Mesendoderm (in vitro differentiated cells): ENCODE data around the gene TALDO1. TPM values are rescaled to one million over a fixed set of nuclear protein-coding genes. Genes with fewer than 3 reads are reported as not detected.

Experiments
- DNase-seq: peaks from one replicate; pipeline ENCODE4 v3.0.0; 2013
- H2AK5ac ChIP-seq: 2 replicates; pipeline ENCODE4 v1.6.1; 2013; ENCODE audit warnings: low read length, inconsistent platforms
- H2BK120ac ChIP-seq: 2 replicates; pipeline ENCODE4 v1.6.1; 2013; ENCODE audit warnings: low read depth, mild to moderate bottlenecking, low read length, moderate library complexity, mixed read lengths
- H2BK15ac ChIP-seq: replicated peaks from 2 replicates; pipeline ENCODE4 v1.6.1; 2013; ENCODE audit warnings: low read depth, mild to moderate bottlenecking, moderate library complexity
- H2BK5ac ChIP-seq: 2 replicates; pipeline ENCODE4 v1.6.1; 2013; ENCODE audit warnings: low read length, inconsistent platforms
- H3K18ac ChIP-seq: 2 replicates; pipeline ENCODE4 v1.6.1; 2013; ENCODE audit warnings: mild to moderate bottlenecking, low read length, mixed read lengths
- H3K23ac ChIP-seq: one replicate; pipeline ENCODE4 v1.6.1; 2013; ENCODE audit warnings: low read length
- H3K27ac ChIP-seq: 2 replicates; pipeline ENCODE4 v1.5.1; 2013; ENCODE audit warnings: low read depth, mild to moderate bottlenecking, inconsistent platforms, low read length, moderate library complexity
- H3K27me3 ChIP-seq: 2 replicates; pipeline ENCODE4 v1.6.1; 2013; ENCODE audit warnings: low read length, control low read depth, mild to moderate bottlenecking, inconsistent platforms; ENCODE audit not compliant: insufficient read depth, poor library complexity
- H3K36me3 ChIP-seq: 2 replicates; pipeline ENCODE4 v1.6.1; 2013; ENCODE audit warnings: low read length, inconsistent platforms; ENCODE audit not compliant: control insufficient read depth, insufficient read depth
- H3K4ac ChIP-seq: one replicate; pipeline ENCODE4 v1.6.1; 2013; ENCODE audit warnings: low read depth, mild to moderate bottlenecking, low read length, moderate library complexity
- H3K4me1 ChIP-seq: 2 replicates; pipeline ENCODE4 v1.6.1; 2013; ENCODE audit warnings: low read depth, low read length, inconsistent platforms; ENCODE audit not compliant: control insufficient read depth
- H3K4me2 ChIP-seq: 2 replicates; pipeline ENCODE4 v1.6.1; 2013; ENCODE audit warnings: low read length
- H3K4me3 ChIP-seq: 2 replicates; pipeline ENCODE4 v1.5.1; 2013; ENCODE audit warnings: mild to moderate bottlenecking, low read length
- H3K56ac ChIP-seq: one replicate; pipeline ENCODE4 v1.6.1; 2013; ENCODE audit warnings: low read length
- H3K79me1 ChIP-seq: 2 replicates; pipeline ENCODE4 v1.6.1; 2013; ENCODE audit warnings: low read length, inconsistent platforms
- H3K79me2 ChIP-seq: 2 replicates; pipeline ENCODE4 v1.6.1; 2013; ENCODE audit warnings: mild to moderate bottlenecking, low read length; ENCODE audit not compliant: control insufficient read depth, insufficient read depth
- H3K9ac ChIP-seq: 2 replicates; pipeline ENCODE4 v1.6.1; 2013; ENCODE audit warnings: low read length, inconsistent platforms
- H4K5ac ChIP-seq: one replicate; pipeline ENCODE4 v1.6.1; 2013; ENCODE audit warnings: low read length
- H4K8ac ChIP-seq: one replicate; pipeline ENCODE4 v1.6.1; 2013; ENCODE audit warnings: low read depth, mild to moderate bottlenecking, control low read depth, low read length, moderate library complexity
- WGBS: extraction: QIAGEN DNeasy Blood & Tissue Kit; methylation state at CpG from one replicate; pipeline ENCODE4 v1.1.7; 2013; ENCODE audit warnings: low lambda C conversion rate, missing lambda C conversion rate; ENCODE audit not compliant: insufficient coverage; ENCODE audit errors: extremely low coverage; 5-methylcytosine and 5-hydroxymethylcytosine counted together
- polyA plus RNA-seq, 2 experiments: library from polyadenylated mRNA; stranded (reverse); fragments of 200-250 nt; gene quantifications; one replicate each; pipeline ENCODE4 v1.2.3, GENCODE V29; 2013

Gene TALDO1
- 169 TPM for polyA plus RNA-seq (2013, experiment 1 of 2)
- polyA plus RNA-seq (2013, experiment 2 of 2): 176 TPM

DNA sequence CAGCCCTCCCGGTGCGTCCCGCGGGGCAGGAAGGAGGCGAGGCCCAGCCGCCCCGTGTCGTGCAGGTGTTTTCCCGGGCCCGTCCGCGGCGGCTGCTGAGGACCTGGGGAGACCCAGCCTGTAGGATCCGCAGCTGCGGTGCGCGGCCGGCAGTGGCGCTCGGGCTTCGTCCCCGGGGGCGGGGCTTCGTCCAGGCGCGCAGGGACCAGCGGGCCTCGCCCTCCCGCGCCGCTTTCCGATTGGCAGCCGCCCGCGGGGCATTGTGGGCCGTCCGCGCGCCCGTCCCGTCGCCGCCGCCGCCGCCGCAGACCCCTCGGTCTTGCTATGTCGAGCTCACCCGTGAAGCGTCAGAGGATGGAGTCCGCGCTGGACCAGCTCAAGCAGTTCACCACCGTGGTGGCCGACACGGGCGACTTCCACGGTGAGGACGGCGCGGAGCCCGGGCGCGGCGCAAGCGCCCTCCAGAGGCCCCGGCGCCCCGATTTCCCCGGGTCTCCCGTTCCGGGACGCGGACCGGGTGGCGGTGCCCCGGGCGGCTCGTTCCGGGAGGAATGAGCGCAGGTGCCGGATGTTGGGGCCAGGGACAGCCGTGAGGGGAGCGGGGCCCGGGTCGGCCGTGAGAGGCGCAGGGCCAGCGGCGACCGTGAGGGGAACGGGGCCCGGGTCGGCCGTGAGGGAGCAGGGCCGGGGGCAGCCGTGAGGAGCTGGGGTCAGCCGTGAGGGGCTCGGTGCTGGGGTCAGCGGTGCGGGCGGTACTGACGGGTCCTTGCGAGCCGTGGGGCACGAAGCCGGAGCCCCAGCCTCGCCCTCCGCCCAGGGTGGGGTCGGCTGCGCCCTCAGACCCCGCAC, at the start of gene TALDO1:
Gene TALDO1, plus strand, starts transcription at position 307 of the 849 bp plus-strand sequence. Its CDS starts 18 bp downstream, at position 325.
- peak within 1 kb of the TSS; percentile 92 for H3K9ac ChIP-seq
- peak within 1 kb of the TSS; percentile 77 for H3K18ac ChIP-seq
- DNase-seq: peak; percentile 94
- H2BK120ac ChIP-seq: peak within 1 kb of the TSS; percentile 6
- peak within 1 kb of the TSS; percentile 10 for H3K4ac ChIP-seq
- H3K4me3 ChIP-seq: peak within 1 kb of the TSS; percentile 94
- H3K4me1 ChIP-seq: peaks cover 3% of the 10 kb centered on the region
- peaks cover 27% of the 10 kb centered on the region for H3K79me2 ChIP-seq
- H3K27ac ChIP-seq: peak within 1 kb of the TSS; percentile 85
- no peak within 1 kb of the TSS for H2BK5ac ChIP-seq
- H3K23ac ChIP-seq: peak within 1 kb of the TSS; percentile 94
- peak within 1 kb of the TSS; percentile 98 for H3K4me2 ChIP-seq
- H3K56ac ChIP-seq: peak within 1 kb of the TSS; percentile 95
- H2BK15ac ChIP-seq: no peak within 1 kb of the TSS
- H3K27me3 ChIP-seq: no peaks in the 10 kb centered on the region
- H2AK5ac ChIP-seq: no peak within 1 kb of the TSS
- H4K5ac ChIP-seq: no peak within 1 kb of the TSS
- no CpG with 5 or more reads among the region's 112 CpGs for WGBS
- H3K36me3 ChIP-seq: no peaks in the 10 kb centered on the region
- peaks cover 9% of the 10 kb centered on the region for H3K79me1 ChIP-seq
- H4K8ac ChIP-seq: no peak within 1 kb of the TSS

DNA sequence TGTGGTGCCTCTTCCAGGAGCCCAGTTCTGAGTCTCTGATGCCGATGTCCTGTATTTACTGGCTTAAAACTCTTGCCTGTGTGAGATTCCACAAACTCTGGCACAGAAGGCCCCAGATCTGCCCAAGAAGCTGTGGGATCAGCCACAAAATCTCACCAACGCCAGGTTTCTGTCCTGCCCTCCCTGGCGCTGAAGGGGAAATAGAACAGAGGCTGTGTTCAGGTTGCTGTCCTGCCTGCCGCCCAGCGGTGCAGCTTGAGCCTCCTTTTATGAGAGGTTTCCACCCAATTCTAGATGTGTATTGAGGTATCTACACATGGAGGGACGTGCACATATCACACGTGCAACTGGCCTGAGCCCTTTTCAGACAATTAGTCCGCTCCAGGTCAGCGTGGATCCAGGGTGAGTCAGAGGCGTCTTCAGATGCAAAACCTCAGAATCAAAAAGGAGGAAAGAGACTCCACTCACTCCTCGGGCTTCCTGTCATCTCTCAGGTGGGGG, 49.4 kb upstream of the TALDO1 start:
- peak overlapping the region; percentile 33 for H3K9ac ChIP-seq
- H3K27ac ChIP-seq: no peak overlapping the region
- no peaks in the 10 kb centered on the region for H3K4me1 ChIP-seq

DNA sequence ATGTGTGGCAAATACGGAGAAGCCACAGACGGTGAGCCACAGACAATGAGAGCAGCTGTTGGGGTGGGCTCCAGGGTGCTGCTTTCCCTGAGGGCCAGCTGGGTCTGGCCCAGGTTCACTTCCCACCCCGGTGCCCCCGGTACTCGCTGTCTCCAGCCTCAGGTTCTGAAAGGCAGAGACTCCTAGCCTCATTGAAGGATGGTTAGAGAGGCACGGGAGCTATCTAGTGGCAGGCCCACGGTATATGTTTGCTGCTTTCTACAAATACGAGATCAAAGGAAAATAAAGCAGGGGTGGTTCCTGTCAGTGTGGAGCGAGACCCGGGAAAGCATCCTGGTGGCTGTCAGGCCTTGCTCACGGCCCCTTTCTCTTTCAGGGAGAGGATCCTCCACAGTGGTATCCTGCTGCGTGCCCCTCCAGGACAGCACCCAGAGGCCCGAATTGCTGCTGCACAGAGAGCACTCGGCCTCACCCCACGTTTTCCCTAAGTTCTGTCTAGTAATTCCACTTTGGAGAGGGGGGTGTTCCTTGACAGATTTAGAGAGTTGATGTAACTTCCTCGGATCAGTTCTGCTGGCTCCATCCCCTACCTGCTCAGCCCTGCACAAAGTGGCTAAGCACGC, 48.7 kb upstream of the TALDO1 start:
- H3K4me3 ChIP-seq: no peak overlapping the region
- H3K18ac ChIP-seq: no peak overlapping the region
- peaks cover 6% of the 10 kb centered on the region for H3K79me2 ChIP-seq
- no peak overlapping the region for H2BK5ac ChIP-seq
- no peak overlapping the region for H3K4me2 ChIP-seq
- no peak overlapping the region for H2BK15ac ChIP-seq
- H3K9ac ChIP-seq: no peak overlapping the region
- H3K27ac ChIP-seq: no peak overlapping the region
- H3K36me3 ChIP-seq: no peaks in the 10 kb centered on the region
- no peak overlapping the region for H3K23ac ChIP-seq
- H2AK5ac ChIP-seq: no peak overlapping the region
- H3K27me3 ChIP-seq: no peaks in the 10 kb centered on the region
- no peak overlapping the region for H3K56ac ChIP-seq
- no peak overlapping the region for H3K4ac ChIP-seq
- H3K79me1 ChIP-seq: no peaks in the 10 kb centered on the region
- H4K5ac ChIP-seq: no peak overlapping the region
- no peak for DNase-seq
- no peak overlapping the region for H4K8ac ChIP-seq
- no peak overlapping the region for H2BK120ac ChIP-seq
- WGBS: no CpG with 5 or more reads among the region's 17 CpGs
- H3K4me1 ChIP-seq: no peaks in the 10 kb centered on the region

More for the DNA sequence above, 49.4 kb upstream of the TALDO1 start:
- H2BK5ac ChIP-seq: no peak overlapping the region
- H2BK15ac ChIP-seq: no peak overlapping the region
- DNase-seq: no peak
- H3K4me3 ChIP-seq: no peak overlapping the region
- peaks cover 5% of the 10 kb centered on the region for H3K79me1 ChIP-seq
- H3K36me3 ChIP-seq: no peaks in the 10 kb centered on the region
- no CpG with 5 or more reads among the region's 11 CpGs for WGBS
- H3K56ac ChIP-seq: peak overlapping the region; percentile 63
- no peak overlapping the region for H3K18ac ChIP-seq
- H3K27me3 ChIP-seq: no peaks in the 10 kb centered on the region
- H3K4me2 ChIP-seq: no peak overlapping the region
- H3K79me2 ChIP-seq: peaks cover 12% of the 10 kb centered on the region
- no peak overlapping the region for H4K5ac ChIP-seq
- H2AK5ac ChIP-seq: no peak overlapping the region
- H2BK120ac ChIP-seq: no peak overlapping the region
- no peak overlapping the region for H4K8ac ChIP-seq
- H3K23ac ChIP-seq: peak overlapping the region; percentile 15
- H3K4ac ChIP-seq: no peak overlapping the region

DNA sequence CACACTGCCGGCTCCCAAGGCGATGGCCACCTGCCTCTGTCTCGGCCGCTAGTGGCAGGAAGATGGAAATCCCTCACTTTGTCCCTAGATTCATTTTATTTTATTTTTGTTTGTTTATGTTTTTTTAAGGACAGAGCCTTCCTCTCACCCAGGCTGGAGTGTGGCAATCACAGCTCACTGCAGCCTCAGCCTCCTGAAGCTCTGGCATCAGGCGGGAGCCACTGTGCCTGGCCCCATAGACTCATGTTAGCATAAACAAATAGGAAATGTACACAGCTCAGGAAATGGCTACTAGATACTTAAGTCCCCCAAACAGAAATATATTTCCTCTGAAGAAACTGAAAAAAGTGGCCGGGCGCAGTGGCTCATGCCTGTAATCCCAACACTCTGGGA, 48.2 kb upstream of the TALDO1 start:
- Histone ChIP-seq H2AK5ac (no peak overlapping the region), H3K27me3 (no peaks in the 10 kb centered on the region), H3K36me3 (no peaks in the 10 kb centered on the region), H3K18ac (no peak overlapping the region), H3K79me1 (no peaks in the 10 kb centered on the region), H3K79me2 (peaks cover 2% of the 10 kb centered on the region), H3K4ac (no peak overlapping the region), H3K9ac (no peak overlapping the region), H3K4me3 (no peak overlapping the region), H2BK5ac (no peak overlapping the region), H3K23ac (no peak overlapping the region), H2BK120ac (no peak overlapping the region), H3K4me2 (no peak overlapping the region), H3K27ac (no peak overlapping the region), H3K4me1 (no peaks in the 10 kb centered on the region), H2BK15ac (no peak overlapping the region), H4K8ac (no peak overlapping the region), H4K5ac (no peak overlapping the region), H3K56ac (no peak overlapping the region)
- no peak for DNase-seq
- no CpG with 5 or more reads among the region's 7 CpGs for WGBS

DNA sequence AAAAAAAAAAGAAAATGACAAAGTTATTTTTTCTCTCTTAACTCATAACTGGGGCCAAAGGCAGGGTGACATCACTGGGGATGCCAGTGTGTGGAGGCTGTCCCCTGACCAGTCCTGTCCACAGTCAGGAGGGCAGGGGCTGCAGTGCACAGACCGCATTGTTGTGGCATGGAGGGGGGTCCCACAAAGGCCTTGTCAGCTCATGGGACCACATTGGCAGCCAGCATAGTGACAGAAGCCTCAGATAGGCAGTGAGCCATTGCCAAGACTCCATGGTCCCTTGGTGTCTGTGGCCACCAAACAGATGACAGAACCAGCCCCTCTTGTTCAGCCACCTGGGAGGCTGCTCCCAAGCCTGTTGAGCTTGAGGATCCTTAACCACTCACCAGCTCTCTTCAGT, 47.5 kb upstream of the TALDO1 start:
- no peak for DNase-seq
- no peaks in the 10 kb centered on the region for H3K27me3 ChIP-seq
- no peak overlapping the region for H4K5ac ChIP-seq
- no peaks in the 10 kb centered on the region for H3K79me1 ChIP-seq
- no peak overlapping the region for H3K9ac ChIP-seq
- H2BK15ac ChIP-seq: no peak overlapping the region
- H3K36me3 ChIP-seq: no peaks in the 10 kb centered on the region
- no peak overlapping the region for H2BK120ac ChIP-seq
- H3K56ac ChIP-seq: no peak overlapping the region
- H3K4ac ChIP-seq: no peak overlapping the region
- H3K23ac ChIP-seq: no peak overlapping the region
- no CpG with 5 or more reads among the region's 1 CpG for WGBS
- H2BK5ac ChIP-seq: no peak overlapping the region
- no peak overlapping the region for H3K27ac ChIP-seq
- H3K4me2 ChIP-seq: no peak overlapping the region
- no peak overlapping the region for H2AK5ac ChIP-seq
- no peak overlapping the region for H3K4me3 ChIP-seq
- H3K18ac ChIP-seq: no peak overlapping the region
- no peak overlapping the region for H4K8ac ChIP-seq
- H3K4me1 ChIP-seq: no peaks in the 10 kb centered on the region
- H3K79me2 ChIP-seq: no peaks in the 10 kb centered on the region
